Stimulated activated CD4-positive, alpha-beta T cell treated with anti-CD3 and anti-CD28 coated beads, Interleukin-15, amount 100 ng/mL, for 1 hour (primary cell): ENCODE results near the gene DDAH2.
"Not testable (repeated sequence)": the region's sequence is repeated elsewhere in the genome, so short reads cannot be mapped to it uniquely, and the experiment has no call there.

Experiments used
- DNase-seq, 2 donors: peaks; one replicate each; pipeline ENCODE4 v3.0.0-alpha.2; 2020; ENCODE audit warnings: low read depth in 1 of 2, low spot score in 1 of 2

Gene DDAH2

DNA sequence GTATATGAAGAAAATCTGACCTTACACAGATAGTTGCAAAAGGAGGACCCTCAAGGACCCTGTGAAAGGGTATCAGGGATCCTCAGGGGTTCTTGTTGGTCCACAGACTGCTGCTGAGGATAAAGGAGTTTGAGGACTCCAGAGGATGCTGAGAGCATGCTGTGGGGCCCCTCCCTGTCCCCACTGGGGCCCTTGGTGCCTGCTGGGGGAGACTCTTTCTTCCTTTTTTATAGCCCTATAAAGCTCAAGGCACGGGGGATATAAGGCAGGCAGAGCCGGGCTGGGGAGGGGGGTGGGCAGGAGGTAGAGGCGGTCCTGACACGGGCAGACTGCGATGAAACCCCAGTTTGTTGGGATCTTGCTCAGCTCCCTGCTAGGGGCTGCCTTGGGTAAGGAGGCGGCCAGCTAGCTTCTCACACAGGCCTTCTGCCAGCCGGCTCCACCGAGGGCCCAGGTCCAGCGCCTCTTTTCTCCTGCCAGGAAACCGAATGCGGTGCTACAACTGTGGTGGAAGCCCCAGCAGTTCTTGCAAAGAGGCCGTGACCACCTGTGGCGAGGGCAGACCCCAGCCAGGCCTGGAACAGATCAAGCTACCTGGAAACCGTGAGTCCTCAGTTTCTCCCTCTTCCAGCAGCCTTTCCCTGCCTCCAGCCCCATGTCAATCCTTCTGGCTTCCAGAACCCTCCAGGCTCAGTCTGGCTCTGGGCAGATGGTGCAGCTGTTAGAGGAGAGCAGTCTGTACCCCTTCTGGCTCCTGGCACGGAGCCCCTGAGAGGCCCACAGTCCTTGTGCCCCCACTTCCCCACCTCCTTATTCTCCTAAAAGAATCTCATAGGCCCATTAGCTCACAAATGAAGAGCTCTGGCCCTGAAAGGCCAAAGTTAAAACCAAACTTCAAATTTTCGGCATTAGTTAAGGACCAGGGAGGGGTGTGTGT is 13.8 kb downstream of the DDAH2 start, which contains the start of gene LY6G6D:
Gene LY6G6D, plus strand, starts transcription at position 327 of the 937 bp plus-strand sequence. Its CDS starts 8 bp downstream, at position 335.
- no peak for DNase-seq

DNA sequence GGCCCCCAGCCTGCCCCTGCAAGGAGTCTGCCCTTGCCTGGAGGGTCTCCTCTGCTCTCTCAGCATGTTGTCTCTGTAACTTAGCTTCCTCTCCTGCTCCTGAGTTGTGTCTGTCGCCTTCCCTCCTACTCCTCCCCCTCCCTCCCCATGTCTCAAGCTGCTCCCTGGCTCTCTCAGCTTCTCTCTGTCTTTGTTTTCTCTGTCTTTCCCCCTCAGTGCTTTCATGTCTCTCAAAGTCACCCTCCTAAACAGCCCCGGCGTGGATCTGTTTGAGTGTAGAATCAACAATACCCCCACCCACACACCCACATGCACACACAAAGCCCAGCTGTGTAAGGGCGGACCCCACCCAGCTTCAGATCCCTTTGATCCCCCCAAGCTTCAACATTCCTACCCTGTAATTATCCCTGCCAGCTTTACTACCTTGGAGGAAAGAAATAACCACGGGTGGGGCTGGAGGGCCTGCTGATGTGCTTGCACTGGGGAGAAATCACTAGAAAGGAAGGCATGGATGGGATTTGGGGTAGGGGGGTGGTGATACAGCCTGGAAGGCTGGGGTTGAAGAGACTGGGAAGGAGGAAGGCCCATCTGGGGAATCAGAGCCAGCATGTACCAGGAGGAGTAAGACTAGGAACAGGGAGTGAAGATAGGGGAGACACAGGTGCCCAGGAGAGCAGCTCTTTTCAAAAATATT is 15.0 kb downstream of the DDAH2 start:
- DNase-seq = no peak

GRCh38 chr6:31713465-31713864 is 15.6 kb downstream of the DDAH2 start:
- DNase-seq = no peak

DNA sequence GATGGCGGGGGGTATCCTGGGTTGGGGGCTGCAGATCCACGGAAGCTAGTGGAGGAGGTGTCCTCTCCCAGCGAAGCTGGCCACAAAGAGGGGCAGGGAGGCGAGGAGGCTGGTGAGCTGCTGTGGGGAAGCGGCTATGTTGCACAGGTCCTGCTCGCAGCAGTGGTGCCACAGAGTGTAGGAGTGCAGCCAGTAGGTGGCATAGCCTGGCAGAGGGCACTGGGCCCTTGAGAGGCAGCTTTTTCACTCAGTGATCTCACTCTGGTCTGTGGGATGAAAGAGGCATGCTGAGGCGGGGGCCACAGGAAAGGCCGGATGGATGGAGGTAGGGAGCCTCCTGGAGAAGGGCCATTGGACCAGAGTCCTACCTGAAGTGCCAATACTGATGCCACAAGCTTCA is 16.8 kb downstream of the DDAH2 start:
- no peak for DNase-seq

DNA sequence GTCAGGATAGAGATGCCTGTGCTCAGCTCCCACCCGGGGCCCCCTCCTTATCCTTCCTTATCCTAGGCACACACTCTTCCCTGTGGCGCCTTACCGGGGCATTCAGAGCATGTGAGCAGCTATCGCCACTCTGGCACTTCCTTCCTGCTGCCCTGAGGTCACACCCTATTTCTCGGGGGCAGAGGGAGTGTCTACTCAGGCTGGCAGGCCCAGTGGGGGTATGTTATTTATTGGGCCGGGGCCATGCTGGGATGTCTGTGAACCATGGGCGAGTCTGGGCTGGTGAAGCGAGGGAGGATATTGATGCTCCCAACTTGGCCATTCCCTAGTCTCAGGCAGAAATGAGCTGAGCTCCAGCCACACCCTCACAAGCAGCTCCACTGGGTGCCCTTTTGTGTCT is 17.9 kb downstream of the DDAH2 start:
- no peak for DNase-seq

DNA sequence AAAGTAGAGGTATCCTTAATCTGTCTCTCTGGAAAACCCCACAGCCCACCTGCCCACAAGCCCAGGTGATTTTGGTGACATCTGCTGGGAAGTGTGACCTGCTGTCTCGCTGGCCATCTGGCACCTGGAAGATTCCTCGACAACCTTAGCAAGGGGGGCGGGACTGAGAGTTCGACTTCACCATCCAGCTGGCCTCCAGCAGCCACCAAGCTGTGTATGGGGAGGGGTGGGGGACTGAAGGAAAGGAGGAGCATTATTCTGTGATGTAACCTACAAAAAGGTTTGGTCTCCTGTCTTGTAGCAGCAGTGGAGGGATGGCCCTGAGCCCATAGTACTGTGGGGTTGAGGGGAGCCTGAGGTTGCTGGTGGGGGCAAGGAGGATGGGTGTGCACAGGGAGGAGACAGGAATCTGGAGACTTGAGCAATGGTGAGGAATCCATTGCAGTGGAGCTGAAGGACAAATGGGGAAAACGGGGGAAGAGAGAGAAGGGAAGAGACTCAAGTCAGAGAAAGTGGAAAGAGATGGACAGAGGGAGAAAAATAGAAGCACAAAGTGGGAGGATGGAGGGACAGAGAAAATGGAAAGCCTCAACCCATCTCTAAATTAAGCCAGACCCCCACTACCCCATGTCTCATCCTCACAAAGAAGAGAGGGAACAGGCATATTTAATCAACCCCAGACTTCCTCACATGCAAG is 18.4 kb downstream of the DDAH2 start:
- DNase-seq = no peak

DNA sequence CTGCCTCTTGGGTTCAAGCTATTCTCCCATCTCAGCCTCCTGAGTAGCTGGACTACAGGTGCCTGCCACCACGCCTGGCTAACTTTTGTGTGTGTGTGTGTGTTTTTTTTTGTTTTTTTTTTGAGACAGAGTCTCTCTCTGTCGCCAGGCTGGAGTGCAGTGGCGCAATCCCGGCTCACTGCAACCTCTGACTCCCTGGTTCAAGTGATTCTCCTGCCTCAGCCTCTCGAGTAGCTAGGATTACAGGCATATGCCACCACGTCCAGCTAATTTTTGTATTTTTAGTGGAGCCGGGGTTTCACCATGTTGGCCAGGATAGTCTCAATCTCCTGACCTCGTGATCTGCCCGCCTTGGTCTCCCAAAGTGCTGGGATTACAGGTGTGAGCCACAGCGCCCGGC is 19.9 kb downstream of the DDAH2 start:
- DNase-seq = not testable (repeated sequence)

- DNase-seq = no peak
These were observed 20.9 kb downstream of the DDAH2 start for GRCh38 chr6:31708224-31708623.

GRCh38 chr6:31707701-31708100 is 21.4 kb downstream of the DDAH2 start:
- DNase-seq = no peak

- DNase-seq = no peak
These were observed 22.5 kb downstream of the DDAH2 start, which contains the start of gene LY6G6F for GRCh38 chr6:31706599-31706998. TSS of gene LY6G6F (plus strand) at chr6:31706866. CDS start at chr6:31706907, 41 bp downstream.

DNA sequence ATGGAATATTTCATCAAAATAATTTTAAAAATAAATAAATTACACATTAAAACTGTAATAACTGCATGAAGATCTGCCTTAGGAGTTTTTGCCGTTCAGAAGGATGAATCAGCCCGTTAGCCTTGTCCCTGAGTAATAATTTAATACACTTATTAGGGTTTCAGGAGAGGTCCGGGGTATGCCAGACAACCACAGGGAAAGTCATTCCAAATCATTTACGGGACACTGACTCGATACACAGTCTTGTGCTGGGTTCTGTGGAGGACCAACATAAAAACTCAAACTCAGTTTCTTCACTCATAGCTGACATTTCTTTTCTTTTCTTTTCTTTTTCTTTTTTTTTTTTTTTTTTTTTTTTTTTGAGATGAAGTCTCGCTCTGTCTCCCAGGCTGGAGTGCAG is 23.2 kb downstream of the DDAH2 start:
- DNase-seq = no peak

DNA sequence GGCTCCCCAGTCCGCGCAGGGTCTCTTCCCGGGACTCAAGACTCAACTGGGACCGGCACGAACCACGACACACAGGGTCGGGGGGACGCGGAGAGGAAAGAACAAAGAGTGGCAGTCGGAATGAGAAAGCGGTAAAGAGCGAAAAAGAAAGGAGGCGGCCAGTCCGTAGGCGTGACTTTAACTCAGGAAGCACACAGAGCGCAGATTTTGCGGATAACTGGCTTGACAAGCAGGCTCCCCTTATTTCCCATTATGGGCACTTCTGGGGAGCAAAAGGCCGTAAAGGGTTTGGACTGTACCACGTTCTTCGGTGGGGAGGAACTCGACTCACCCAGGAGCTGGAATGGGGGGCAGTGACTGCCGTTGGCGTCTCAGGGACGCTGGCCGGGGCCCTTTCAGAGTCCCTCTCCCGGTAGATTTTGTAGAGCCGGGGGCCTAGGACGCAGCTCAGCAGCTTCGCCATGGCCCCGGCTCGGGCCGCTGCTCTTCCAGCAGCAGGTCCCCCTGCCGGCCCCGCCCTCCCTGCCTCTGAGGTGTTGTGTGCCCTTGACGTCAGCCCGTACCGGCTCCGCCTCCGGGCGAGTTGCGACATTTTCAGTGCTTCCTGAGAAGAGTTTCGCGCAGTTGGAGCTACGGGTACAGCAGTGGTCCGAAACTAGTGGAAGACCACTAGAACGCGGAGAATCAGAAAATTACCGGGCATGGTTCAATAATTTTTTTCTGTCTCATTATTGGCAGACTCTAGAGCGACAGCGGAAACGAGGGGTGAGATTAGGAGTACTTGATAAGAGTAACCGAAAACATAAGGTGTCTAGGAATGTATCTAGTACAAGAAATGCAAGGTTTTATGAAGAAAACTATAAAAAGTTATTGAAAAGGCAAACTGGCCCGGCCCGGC is 26.0 kb downstream of the DDAH2 start, which contains the start of gene ABHD16A:
Gene ABHD16A, minus strand, starts transcription at position 506 of the 898 bp plus-strand sequence. Its CDS starts 43 bp downstream, at position 463.
- DNase-seq = peak; percentile 95

DNA sequence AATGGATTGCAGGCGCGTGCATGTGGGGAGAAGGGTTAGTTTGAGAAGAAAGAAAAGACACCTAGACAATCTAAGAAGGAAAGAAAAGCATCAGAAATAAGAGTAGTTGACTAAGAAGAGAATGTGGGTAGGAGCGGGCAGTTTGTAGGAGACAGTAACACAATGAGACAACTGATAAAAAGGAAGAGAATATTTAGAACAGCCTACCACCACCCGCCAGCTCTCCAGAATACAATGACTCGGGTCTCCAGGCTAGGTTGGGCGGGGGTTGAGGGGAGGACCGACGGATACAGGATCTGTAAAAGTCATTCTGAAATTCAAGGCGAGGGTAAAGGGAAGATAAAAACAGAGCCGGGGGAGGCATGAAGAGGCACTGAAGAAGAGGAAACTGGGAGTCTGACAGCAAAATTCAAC is 26.7 kb downstream of the DDAH2 start:
- no peak for DNase-seq

DNA sequence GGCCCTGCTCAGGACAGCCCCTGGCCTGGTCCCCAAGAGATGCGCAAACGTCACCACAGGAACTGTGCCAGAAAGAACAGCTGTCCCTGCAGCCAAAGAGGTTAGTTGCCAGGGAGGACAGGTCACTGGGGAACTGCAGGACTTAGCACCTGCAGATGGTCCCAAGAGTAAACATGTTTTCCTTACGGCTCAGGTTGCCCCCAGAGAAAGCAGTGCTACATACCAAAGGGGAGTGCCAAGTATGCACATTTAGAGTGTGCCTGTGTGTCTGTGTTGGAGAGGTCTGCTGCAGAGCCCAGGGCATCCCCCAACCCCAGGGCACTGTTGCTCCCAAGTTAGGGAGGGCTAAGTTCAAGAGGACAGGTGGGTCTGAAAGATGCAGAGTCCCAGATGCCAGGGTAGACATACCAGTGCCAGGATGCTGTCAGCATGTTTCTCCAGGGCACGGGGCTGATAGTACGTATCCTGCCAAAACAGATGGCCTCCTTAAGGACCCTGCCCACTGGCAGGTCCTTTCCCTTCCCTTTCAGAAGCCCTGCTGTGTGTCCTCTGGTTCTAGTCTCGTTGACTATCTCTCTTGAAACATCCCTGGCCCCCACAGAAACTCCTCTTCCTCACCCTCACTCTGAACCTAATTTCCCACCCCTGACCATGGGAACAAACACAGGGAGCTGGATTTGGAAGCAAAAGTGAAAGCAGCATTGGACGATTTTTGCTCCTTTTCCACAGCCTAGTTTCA is 27.3 kb downstream of the DDAH2 start:
- DNase-seq = no peak

DNA sequence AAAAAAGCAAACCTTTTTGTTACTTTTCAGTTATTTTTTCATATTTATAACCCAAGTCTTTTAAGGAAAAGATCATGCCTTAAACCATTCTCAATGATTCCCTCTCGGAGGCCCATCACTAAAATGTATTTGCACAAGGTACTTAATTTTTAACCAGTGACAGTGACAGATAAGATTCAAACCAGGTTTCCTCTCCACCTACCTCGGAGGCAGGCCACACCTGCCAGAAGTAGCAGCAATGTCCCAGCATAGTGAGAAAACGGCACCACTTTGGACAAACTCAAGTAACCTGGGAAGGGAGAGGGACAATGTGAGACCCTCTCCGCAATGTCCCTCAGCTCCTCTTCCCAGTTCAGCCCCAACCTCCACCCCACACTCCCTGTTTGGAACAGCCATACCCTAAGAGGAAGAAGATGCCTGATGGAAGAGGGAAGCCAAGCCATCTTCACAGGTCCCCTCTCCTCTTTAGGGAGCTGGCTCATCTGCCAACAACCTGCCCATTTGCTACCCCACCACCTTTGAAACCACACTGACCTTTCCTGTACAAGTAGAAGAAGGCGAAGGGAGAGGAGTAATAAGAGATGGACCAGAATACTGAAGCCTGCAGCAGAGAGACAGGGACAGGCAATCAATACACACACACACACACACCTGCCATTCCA is 28.2 kb downstream of the DDAH2 start:
- no peak for DNase-seq

DNA sequence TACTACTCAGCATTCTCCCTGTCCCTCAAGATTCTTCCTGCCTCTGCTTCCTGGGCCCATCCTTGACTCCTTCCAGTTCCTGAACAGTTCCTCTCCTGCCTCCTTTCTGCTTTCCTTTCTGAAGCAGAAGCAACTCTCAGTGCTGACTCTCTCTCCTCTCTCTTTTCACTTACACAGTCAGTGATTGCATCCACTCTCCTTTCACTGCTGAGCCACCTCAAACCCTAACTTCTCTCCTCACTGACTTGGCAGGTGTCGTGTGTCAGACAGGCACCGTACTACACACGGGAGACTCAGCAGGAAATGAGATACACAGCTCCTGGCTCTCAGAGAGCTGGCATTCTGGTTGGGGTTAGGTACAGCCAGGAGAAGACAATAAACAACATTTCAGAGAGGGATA is 31.5 kb downstream of the DDAH2 start:
- DNase-seq = no peak

DNA sequence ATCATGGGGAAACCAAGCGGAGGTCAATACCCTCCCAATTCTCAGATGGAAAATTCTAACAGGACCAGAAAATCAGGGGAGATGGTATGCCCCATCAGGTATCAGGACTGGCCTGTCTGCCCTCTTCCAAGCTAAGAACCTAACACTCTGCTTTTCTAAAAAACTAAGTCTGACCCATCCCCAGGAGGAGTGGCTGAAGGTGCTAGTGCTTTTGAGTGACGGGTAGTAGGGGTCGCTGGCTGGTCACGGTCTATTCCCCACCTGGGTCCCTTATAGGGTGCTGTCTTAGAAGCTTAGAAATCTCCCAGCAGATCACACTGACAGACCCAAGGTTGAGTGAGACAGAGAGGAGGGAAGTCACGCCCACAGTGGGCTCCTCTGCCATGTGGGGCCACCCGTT is 35.6 kb downstream of the DDAH2 start:
- no peak for DNase-seq

DNA sequence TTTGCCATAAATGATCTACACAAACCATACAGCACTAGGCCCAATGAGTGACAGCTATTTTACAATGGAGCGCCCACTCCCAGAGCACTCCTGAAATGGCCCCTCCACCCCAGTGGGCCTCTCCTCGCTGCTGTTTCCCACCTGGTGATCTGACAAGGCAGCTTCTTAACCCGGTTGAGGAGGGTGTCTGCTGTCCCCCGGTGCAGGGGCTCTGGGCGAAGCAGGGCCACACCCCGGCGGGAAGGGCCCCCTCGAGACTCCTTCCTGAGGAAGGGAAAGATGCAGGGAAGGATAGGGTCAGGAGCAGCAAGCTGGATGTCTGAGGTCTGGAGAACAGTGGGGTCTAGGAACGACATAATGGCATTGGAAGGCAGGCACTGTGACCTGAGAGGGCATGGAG is 36.2 kb downstream of the DDAH2 start:
- no peak for DNase-seq

DNA sequence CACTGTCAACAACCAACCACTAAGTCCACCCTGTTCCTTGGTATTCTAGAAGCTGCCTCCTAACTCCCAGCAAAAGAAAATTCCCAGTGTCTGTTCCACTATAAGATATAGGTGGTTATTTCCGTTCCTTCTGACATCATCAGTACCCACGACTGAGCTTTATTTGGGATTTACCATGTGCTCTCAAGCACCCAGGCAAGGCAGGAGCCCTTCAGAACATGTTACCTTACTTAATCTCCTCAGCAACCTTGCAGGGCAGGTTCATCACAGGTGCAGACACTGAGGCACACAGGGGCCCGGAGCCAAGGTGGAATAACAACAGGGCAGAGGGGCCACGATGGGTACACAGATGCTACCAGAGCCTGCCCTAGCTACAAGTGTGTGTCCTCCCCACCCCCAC is 36.7 kb downstream of the DDAH2 start:
- DNase-seq = no peak
